Lower leg skin (tissue), 3 donors: Measurements from ENCODE around the gene FANCC.

Experiments
- POLR2A ChIP-seq, 2 donors: fragments of 450-650 bp; IDR thresholded peaks; one replicate each; pipeline ENCODE4 v1.6.1; 2016 to 2017; ENCODE audit warnings: antibody characterized with exemption in 2 of 2, mild to moderate bottlenecking in 1 of 2, moderate library complexity in 1 of 2
- TF ChIP-seq, protein P1 (sequence below), 3 donors: fragments of 450-650 bp; IDR thresholded peaks; one replicate each; pipeline ENCODE4 v1.5.1; 2016; ENCODE audit warnings: antibody characterized with exemption in 3 of 3, mild to moderate bottlenecking in 3 of 3, moderate library complexity in 2 of 3

DNA sequence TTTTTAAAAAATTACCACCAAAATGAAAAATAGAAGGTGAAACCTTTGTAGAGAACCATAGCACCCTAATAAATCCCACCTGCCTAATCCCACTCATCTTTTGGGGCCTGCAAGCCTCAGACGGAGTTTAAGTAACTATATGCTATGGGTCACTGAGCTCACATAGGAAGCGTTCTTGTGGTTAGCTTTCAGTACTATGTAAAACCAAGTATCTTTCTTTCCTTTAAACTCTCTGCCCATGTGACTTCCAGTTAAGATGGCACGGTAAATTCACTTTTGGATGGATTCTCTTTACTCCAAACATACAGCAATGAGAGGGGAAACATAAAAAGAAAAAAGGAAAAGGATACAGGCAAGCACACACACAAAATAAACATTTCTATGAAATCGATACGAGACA is 50.9 kb downstream of the FANCC start:
- TF ChIP-seq, protein P1, sequence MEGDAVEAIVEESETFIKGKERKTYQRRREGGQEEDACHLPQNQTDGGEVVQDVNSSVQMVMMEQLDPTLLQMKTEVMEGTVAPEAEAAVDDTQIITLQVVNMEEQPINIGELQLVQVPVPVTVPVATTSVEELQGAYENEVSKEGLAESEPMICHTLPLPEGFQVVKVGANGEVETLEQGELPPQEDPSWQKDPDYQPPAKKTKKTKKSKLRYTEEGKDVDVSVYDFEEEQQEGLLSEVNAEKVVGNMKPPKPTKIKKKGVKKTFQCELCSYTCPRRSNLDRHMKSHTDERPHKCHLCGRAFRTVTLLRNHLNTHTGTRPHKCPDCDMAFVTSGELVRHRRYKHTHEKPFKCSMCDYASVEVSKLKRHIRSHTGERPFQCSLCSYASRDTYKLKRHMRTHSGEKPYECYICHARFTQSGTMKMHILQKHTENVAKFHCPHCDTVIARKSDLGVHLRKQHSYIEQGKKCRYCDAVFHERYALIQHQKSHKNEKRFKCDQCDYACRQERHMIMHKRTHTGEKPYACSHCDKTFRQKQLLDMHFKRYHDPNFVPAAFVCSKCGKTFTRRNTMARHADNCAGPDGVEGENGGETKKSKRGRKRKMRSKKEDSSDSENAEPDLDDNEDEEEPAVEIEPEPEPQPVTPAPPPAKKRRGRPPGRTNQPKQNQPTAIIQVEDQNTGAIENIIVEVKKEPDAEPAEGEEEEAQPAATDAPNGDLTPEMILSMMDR (IDR thresholded peaks at IDR 0.05) = no peak
- no peak for TF ChIP-seq POLR2A (IDR thresholded peaks at IDR 0.05)
